ENCODE data around the gene MTA2.

DNA sequence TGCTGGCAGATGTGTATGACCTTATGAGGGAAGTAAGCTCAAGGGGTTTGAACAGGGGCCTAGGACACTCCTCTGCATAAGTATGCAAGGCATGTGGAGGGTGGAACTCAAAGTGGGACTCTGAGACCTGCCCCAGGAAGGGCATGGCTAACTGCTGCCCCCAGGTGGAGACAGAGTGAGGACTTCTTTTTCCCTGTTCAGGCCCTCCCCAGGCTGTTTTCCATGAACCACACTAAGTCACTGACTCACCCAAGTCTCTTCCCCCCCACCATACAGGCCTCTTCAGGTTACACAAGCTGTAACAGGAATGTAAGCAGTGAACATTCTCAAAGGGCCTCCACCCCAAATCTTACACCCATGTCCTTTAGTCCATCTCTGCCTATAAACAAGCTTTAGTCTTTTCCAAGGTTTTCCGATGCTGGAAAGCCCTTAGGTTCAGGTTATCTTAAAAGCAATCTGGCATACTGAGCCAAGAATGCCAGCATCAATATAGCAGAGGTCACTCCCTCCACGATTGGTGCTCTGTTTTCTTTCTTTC, 41.0 kb downstream of the MTA2 start:
- TF ChIP-seq, protein P1, sequence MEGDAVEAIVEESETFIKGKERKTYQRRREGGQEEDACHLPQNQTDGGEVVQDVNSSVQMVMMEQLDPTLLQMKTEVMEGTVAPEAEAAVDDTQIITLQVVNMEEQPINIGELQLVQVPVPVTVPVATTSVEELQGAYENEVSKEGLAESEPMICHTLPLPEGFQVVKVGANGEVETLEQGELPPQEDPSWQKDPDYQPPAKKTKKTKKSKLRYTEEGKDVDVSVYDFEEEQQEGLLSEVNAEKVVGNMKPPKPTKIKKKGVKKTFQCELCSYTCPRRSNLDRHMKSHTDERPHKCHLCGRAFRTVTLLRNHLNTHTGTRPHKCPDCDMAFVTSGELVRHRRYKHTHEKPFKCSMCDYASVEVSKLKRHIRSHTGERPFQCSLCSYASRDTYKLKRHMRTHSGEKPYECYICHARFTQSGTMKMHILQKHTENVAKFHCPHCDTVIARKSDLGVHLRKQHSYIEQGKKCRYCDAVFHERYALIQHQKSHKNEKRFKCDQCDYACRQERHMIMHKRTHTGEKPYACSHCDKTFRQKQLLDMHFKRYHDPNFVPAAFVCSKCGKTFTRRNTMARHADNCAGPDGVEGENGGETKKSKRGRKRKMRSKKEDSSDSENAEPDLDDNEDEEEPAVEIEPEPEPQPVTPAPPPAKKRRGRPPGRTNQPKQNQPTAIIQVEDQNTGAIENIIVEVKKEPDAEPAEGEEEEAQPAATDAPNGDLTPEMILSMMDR (IDR thresholded peaks at IDR 0.05) = peak; percentile 82
- no peak for TF ChIP-seq ZFX (IDR thresholded peaks at IDR 0.05; ENCODE audit: borderline replicate concordance)

Measured in 22Rv1 (cell line).